Heart left ventricle (tissue), 16 donors: ENCODE results near the gene ANKRD34A. TPM values are rescaled to one million over a fixed set of nuclear protein-coding genes. Genes with fewer than 3 reads are reported as not detected.

Experiments used
- ATAC-seq, 4 donors: fragments of 200-7000 bp; cut with Tn5 transposase; one replicate each; pipeline ENCODE4 v1.9.1; 2020 to 2022; ENCODE audit warnings: moderate library complexity in 4 of 4, mild to moderate bottlenecking in 3 of 4, moderate number of reproducible peaks in 1 of 4
- DNase-seq, 5 donors: peaks; one replicate each; pipeline ENCODE4 v3.0.0-alpha.2; 2020
- H3K27ac ChIP-seq, 12 donors: fragments of 200-600 bp; sonication (generic) in 4 of 12; one replicate each; pipeline versions ENCODE4 v1.5.0 to v1.8.0; 2016 to 2022; ENCODE audit warnings: mild to moderate bottlenecking in 2 of 12
- H3K27me3 ChIP-seq, 9 donors: fragments of 200-600 bp; sonication (generic) in 2 of 9; one replicate each; pipeline versions ENCODE4 v1.5.1 to v1.8.0; 2016 to 2022; ENCODE audit warnings: mild to moderate bottlenecking in 3 of 9
- H3K36me3 ChIP-seq, 9 donors: fragments of 200-600 bp; sonication (generic) in 2 of 9; one replicate each; pipeline versions ENCODE4 v1.5.0 to v1.8.0; 2018 to 2022; ENCODE audit warnings: mild to moderate bottlenecking in 2 of 9
- H3K4me1 ChIP-seq, 12 donors: fragments of 200-600 bp; sonication (generic) in 4 of 12; one replicate each; pipeline versions ENCODE4 v1.5.0 to v1.8.0; 2016 to 2022; ENCODE audit warnings: mild to moderate bottlenecking in 3 of 12
- H3K4me3 ChIP-seq, 12 donors: fragments of 200-600 bp; sonication (generic) in 4 of 12; one replicate each; pipeline versions ENCODE4 v1.5.0 to v1.8.0; 2017 to 2022; ENCODE audit warnings: mild to moderate bottlenecking in 9 of 12, moderate library complexity in 4 of 12
- H3K9me3 ChIP-seq, 12 donors: fragments of 200-600 bp; sonication (generic) in 4 of 12; one replicate each; pipeline versions ENCODE4 v1.5.0 to v1.8.0; 2016 to 2022; ENCODE audit warnings: mild to moderate bottlenecking in 1 of 12
- CTCF ChIP-seq, 12 donors: fragments of 200-600 bp; sonication (generic) in 4 of 12; IDR thresholded peaks; one replicate each; pipeline versions ENCODE4 v1.5.0 to v1.8.0; 2018 to 2022; ENCODE audit warnings: antibody characterized with exemption in 12 of 12, mild to moderate bottlenecking in 5 of 12
- POLR2A ChIP-seq, 2 donors: fragments of 450-650 bp; IDR thresholded peaks; one replicate each; pipeline ENCODE4 v1.6.1; 2017; ENCODE audit warnings: antibody characterized with exemption in 2 of 2, mild to moderate bottlenecking in 2 of 2, moderate library complexity in 2 of 2
- WGBS, 4 donors: extraction: QIAGEN DNeasy Blood & Tissue Kit in 2 of 4; methylation state at CpG; one replicate each; pipeline versions ENCODE4 v1.1.5 to v1.1.7; 2013 to 2018; 5-methylcytosine and 5-hydroxymethylcytosine counted together
- intact Hi-C, 10 donors: fragments of 100-400 bp; cut with DNase I; formaldehyde crosslinking; loops; one replicate each; pipeline versions ENCODE4 v1.11.1 to v1.14.2; 2022
- long read RNA-seq, 3 donors: library from polyadenylated mRNA; unstranded; transcript quantifications; one replicate each; pipeline ENCODE4 v2.0.0, GENCODE V29; 2020 to 2021
- polyA plus RNA-seq, 2 donors: library from polyadenylated mRNA; stranded (reverse); fragments of 200-250 nt; gene quantifications; one replicate each; pipeline ENCODE4 v1.2.3, GENCODE V29; 2013
- total RNA-seq, 9 donors: library from RNA; depleted of rRNA in 2 of 9; stranded (reverse); fragments of >200 nt in 2 of 9; fragmentation: NEBNext Ultra II Directional in 3 of 9; extraction: Animal tissue kit (Norgen Biotek cat#: 25700) in 3 of 9; gene quantifications; one replicate each; pipeline versions ENCODE4 v1.1.0 to v1.2.4, GENCODE V29; 2016 to 2023
- donor health status: ischemic (EF 13 %, LVEDD 7.1; RV severe dilation, severe dysfunction).
- donor health status: healthy with polysubstance abuse.
- donor health status: DM: no; HTN: yes; CAD: no.
- donor health status: DM: no; HTN: no; CAD: no.
- donor health status: ischemic (EF 25% LVEDD 6.9; RV normal size, moderate dysfunction).
- donor health status: ischemic (EF 25% LVEDD 5.7; RV mildly dilated, moderate dysfunction).
- donor health status: healthy.
- donor health status: DM: yes; HTN: yes; CAD: no.
- donor health status: ischemic (EF 35%, LVEDD 5.7; RV mildly dilated, moderate dysfunction).
- donor health status: nonischemic (EF 11% LVEDD 7.7; RV severe dilation, severe dysfunction).
- donor health status: DM: yes; HTN: yes; CAD: no.
- donor health status: PGD.
- donor health status: ischemic (EF 29% LVEDD 5.4; RV normal size, mild dysfunction).
- donor health status: nonischemic (EF 23%, LVEDD 6.1; RV moderate dilation, normal function).

Gene ANKRD34A
- total RNA-seq (1 to 10 TPM; 1.0 to 3.5 (median 1.7) TPM), polyA plus RNA-seq (1 to 10 TPM in 1 of 2 donors, under 1 TPM in 1; 0.65 to 1.9 TPM)
- long read RNA-seq, donor 1 = 0 reads
- long read RNA-seq, donor 2 = 0 reads
- long read RNA-seq, donor 3 = 0 reads

GRCh38 chr1:145964328-145965118, at the start of gene ANKRD34A, which contains the start of gene POLR3GL:
TSS of gene ANKRD34A (minus strand) at chr1:145964575. CDS start at chr1:145961759, 2,816 bp downstream.
TSS of gene POLR3GL (plus strand) at chr1:145964690. CDS start at chr1:145974866, 10,176 bp downstream.
- Histone ChIP-seq H3K27ac (peak within 1 kb of the TSS; percentile 71 to 98 (median 89)), H3K27me3 (no peaks in the 10 kb centered on the region), H3K4me3 (peak within 1 kb of the TSS; percentile 39 to 81 (median 73)), H3K4me1 (peaks cover 0 to 54% (median 33%) of the 10 kb centered on the region in 12 donors), H3K36me3 (peaks cover 0 to 5% (median 0%) of the 10 kb centered on the region in 9 donors), H3K9me3 (peaks cover 0 to 13% (median 6%) of the 10 kb centered on the region in 12 donors)
- ATAC-seq (peak; percentile 80 to 89 (median 88)), DNase-seq (peak; percentile 96 to 97 (median 97))
- intact Hi-C loops = loop anchor here in 6 of 10 donors (2.0 to 10.0 kb wide), 7 partner anchors 16 to 110 kb away; partner anchors contain the start of genes RBM8A (in 2 of the 6), PEX11B (in 1 of the 6), PIAS3 (in 1 of the 6) and TXNIP (in 1 of the 6)
- 0 to 1% (median 1%) methylated on average over 34 to 37 of the region's 37 CpGs for WGBS, 4 donors
- TF ChIP-seq POLR2A (IDR thresholded peaks at IDR 0.05) (peak; percentile 86 to 98), CTCF (IDR thresholded peaks at IDR 0.05) (no peak)

- Histone ChIP-seq H3K4me3 (no peak overlapping the region), H3K36me3 (peaks cover 0 to 4% (median 0%) of the 10 kb centered on the region in 9 donors), H3K27me3 (peaks cover 0 to 3% (median 0%) of the 10 kb centered on the region in 9 donors), H3K27ac (no peak overlapping the region), H3K9me3 (no peaks in the 10 kb centered on the region), H3K4me1 (peaks cover 0 to 25% (median 7%) of the 10 kb centered on the region in 12 donors)
- 75 to 81% (median 79%) methylated on average over 6 of the region's 6 CpGs for WGBS, 4 donors
- TF ChIP-seq CTCF (IDR thresholded peaks at IDR 0.05) (no peak), POLR2A (IDR thresholded peaks at IDR 0.05) (no peak)
- ATAC-seq = no peak
- intact Hi-C loops = loop anchor here (1.0 to 10.0 kb wide), 12 partner anchors 37 to 169 kb away; partner anchors contain the start of genes NUDT17 (in 6 of the 10) and ITGA10 (in 1 of the 10)
- DNase-seq = no peak
Observed at GRCh38 chr1:146013559-146013922, 49.2 kb upstream of the ANKRD34A start.

- intact Hi-C loops = loop anchor here (1.0 to 10.0 kb wide), 12 partner anchors 36 to 168 kb away; partner anchors contain the start of genes NUDT17 (in 6 of the 10) and ITGA10 (in 1 of the 10)
- ATAC-seq (peak in 2 of 4 donors; percentile 31 to 54), DNase-seq (peak in 1 of 5 donors; percentile 46)
- no peaks in the 10 kb centered on the region for H3K36me3 ChIP-seq
- no peak overlapping the region for H3K27ac ChIP-seq
- H3K4me3 ChIP-seq = no peak overlapping the region
- H3K27me3 ChIP-seq = no peaks in the 10 kb centered on the region
- 3 to 19% (median 8%) methylated on average over 4 of the region's 4 CpGs for WGBS, 4 donors
- H3K4me1 ChIP-seq = peaks cover 0 to 25% (median 7%) of the 10 kb centered on the region in 12 donors
- H3K9me3 ChIP-seq = no peaks in the 10 kb centered on the region
- no peak for TF ChIP-seq POLR2A (IDR thresholded peaks at IDR 0.05)
- peak; percentile 60 to 90 (median 84) for TF ChIP-seq CTCF (IDR thresholded peaks at IDR 0.05)
Observed at GRCh38 chr1:146012703-146013558, 48.6 kb upstream of the ANKRD34A start.
